KMS-11 (cell line): ENCODE measurements around the gene GPR183.

Source experiments
- H2AFZ ChIP-seq: fragments of 200-600 bp; sonication (generic); 2 replicates; pipeline ENCODE4 v1.6.1; 2016; ENCODE audit warnings: antibody characterized with exemption, mixed run types, low read depth
- H3K27ac ChIP-seq: fragments of 200-600 bp; sonication (generic); 2 replicates; pipeline ENCODE4 v1.6.1; 2016; ENCODE audit warnings: mild to moderate bottlenecking, mixed run types
- H3K27me3 ChIP-seq: fragments of 200-600 bp; sonication (generic); 2 replicates; pipeline ENCODE4 v1.6.1; 2017; ENCODE audit warnings: mild to moderate bottlenecking, low read depth, mixed run types, moderate library complexity; ENCODE audit not compliant: insufficient read depth
- H3K36me3 ChIP-seq: fragments of 200-600 bp; sonication (generic); 2 replicates; pipeline ENCODE4 v1.6.1; 2017; ENCODE audit warnings: mild to moderate bottlenecking, mixed run types; ENCODE audit not compliant: insufficient read depth
- H3K4me1 ChIP-seq: fragments of 200-600 bp; sonication (generic); 2 replicates; pipeline ENCODE4 v1.6.1; 2016; ENCODE audit warnings: mild to moderate bottlenecking, low read depth, mixed run types; ENCODE audit not compliant: poor library complexity, severe bottlenecking
- H3K4me2 ChIP-seq: fragments of 200-600 bp; sonication (generic); 2 replicates; pipeline ENCODE4 v1.7.0; 2016; ENCODE audit warnings: mild to moderate bottlenecking, mixed run types
- H3K4me3 ChIP-seq: fragments of 200-600 bp; sonication (generic); IDR thresholded peaks from 2 replicates; pipeline ENCODE4 v1.6.1; 2017; ENCODE audit warnings: low read depth, low read length, mixed read lengths; ENCODE audit not compliant: insufficient read depth
- H3K79me2 ChIP-seq: fragments of 200-600 bp; sonication (generic); 2 replicates; pipeline ENCODE4 v1.6.1; 2016; ENCODE audit warnings: low read depth, mixed run types; ENCODE audit not compliant: insufficient read depth
- H3K9ac ChIP-seq: fragments of 200-600 bp; sonication (generic); 2 replicates; pipeline ENCODE4 v1.6.1; 2016; ENCODE audit warnings: mild to moderate bottlenecking, mixed run types
- H4K20me1 ChIP-seq: fragments of 200-600 bp; sonication (generic); 2 replicates; pipeline ENCODE4 v1.6.1; 2016; ENCODE audit warnings: mild to moderate bottlenecking, mixed run types; ENCODE audit not compliant: insufficient read depth
- TF ChIP-seq, protein P1 (sequence below): fragments of 200-600 bp; sonication (generic); conservative IDR thresholded peaks from 2 replicates; pipeline ENCODE4 v1.6.1; 2017; ENCODE audit warnings: low read depth, mild to moderate bottlenecking, antibody characterized with exemption, low read length, moderate library complexity, mixed read lengths

The GPR183 gene

DNA sequence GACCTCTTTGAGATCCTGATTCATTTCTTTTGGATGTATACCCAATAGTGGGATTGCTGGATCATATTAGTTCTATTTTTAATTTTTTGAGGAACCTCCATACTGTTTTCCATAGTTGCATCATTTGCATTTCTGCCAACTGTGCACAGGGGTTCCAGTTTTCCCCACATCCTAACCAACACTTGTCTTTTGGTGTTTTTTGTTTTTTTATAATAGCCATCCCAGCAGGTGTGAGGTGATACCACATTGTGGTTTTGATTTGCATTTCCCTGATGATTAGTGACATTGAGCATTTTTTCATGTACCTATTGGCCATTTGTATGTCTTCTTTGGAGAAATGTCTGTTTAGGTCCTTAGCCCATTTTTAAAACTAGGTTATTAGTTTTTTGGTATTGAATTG, 18.8 kb upstream of the GPR183 start:
- H3K4me3 ChIP-seq = no peak overlapping the region
- no peak overlapping the region for H3K9ac ChIP-seq
- H3K36me3 ChIP-seq = no peaks in the 10 kb centered on the region
- TF ChIP-seq, protein P1, sequence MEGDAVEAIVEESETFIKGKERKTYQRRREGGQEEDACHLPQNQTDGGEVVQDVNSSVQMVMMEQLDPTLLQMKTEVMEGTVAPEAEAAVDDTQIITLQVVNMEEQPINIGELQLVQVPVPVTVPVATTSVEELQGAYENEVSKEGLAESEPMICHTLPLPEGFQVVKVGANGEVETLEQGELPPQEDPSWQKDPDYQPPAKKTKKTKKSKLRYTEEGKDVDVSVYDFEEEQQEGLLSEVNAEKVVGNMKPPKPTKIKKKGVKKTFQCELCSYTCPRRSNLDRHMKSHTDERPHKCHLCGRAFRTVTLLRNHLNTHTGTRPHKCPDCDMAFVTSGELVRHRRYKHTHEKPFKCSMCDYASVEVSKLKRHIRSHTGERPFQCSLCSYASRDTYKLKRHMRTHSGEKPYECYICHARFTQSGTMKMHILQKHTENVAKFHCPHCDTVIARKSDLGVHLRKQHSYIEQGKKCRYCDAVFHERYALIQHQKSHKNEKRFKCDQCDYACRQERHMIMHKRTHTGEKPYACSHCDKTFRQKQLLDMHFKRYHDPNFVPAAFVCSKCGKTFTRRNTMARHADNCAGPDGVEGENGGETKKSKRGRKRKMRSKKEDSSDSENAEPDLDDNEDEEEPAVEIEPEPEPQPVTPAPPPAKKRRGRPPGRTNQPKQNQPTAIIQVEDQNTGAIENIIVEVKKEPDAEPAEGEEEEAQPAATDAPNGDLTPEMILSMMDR = no peak
- peaks cover 33% of the 10 kb centered on the region for H3K4me1 ChIP-seq
- H3K4me2 ChIP-seq = peak overlapping the region; percentile 45; the same call in 1 of the 2 replicates
- no peaks in the 10 kb centered on the region for H4K20me1 ChIP-seq
- H3K79me2 ChIP-seq = no peaks in the 10 kb centered on the region
- H2AFZ ChIP-seq = no peak overlapping the region
- no peaks in the 10 kb centered on the region for H3K27me3 ChIP-seq
- no peak overlapping the region for H3K27ac ChIP-seq

DNA sequence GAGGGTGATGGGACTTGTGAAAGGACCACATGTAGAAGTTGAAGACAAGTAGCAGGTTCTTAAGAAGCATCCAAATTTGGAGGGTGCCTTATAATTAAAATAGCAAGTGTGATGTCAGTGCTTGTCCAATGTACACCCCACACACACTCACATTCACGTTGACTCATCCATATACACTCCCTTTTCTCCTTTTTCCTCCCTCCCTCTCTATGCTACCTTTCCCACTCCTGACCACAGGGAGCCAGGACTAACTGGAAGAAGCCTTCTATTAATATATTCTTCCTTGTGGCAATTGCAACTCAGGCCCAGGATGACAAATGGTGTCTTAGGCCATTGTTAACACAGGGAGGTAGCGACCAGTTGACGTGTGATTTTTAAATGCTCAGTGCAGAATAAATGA, 16.3 kb upstream of the GPR183 start:
- H3K27ac ChIP-seq = no peak overlapping the region
- peaks cover 31% of the 10 kb centered on the region for H3K4me1 ChIP-seq
- TF ChIP-seq, protein P1 = no peak
- no peaks in the 10 kb centered on the region for H4K20me1 ChIP-seq
- no peaks in the 10 kb centered on the region for H3K36me3 ChIP-seq
- H3K9ac ChIP-seq = no peak overlapping the region
- no peaks in the 10 kb centered on the region for H3K27me3 ChIP-seq
- H3K79me2 ChIP-seq = no peaks in the 10 kb centered on the region
- H3K4me3 ChIP-seq = no peak overlapping the region
- no peak overlapping the region for H2AFZ ChIP-seq
- H3K4me2 ChIP-seq = no peak overlapping the region

DNA sequence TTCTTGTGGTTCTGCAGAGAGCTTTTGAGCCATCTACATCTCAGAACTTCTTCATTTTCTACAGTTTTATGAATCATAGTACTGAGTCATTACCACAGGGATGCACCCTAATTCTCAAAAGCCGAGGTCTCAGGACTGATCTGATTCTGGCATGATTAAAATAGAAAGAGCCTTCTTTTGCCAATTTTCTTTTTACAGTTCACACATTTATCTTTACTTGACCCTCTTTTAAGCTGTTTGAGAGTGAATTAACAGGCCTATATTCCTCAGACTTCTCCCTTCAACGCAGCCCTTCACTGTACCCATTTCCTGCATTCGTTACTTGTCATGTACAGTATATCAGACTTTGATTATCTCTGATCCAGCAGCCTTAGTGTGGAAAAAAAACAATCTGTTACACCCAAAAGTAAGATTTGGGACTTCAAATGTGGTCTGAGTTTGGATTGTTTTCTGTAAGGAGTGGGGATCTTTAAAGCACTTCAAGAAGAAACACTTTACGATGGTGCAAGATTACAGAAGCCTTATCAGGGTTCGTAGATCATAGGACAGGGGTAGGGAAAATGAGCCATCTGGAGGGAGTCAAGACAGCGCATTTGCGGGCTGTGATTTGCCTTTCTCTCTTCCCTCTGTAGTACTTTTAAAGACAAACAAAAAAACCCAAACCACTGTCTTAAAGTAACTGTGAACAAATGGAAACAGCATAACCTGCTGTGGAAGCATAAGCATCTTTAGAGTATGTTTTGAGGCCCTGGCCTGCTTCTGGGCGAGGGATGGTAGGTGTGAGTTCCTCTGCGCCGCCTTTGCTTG, 15.3 kb upstream of the GPR183 start:
- Histone ChIP-seq H3K4me1 (peaks cover 31% of the 10 kb centered on the region), H2AFZ (no peak overlapping the region), H3K79me2 (no peaks in the 10 kb centered on the region), H3K4me2 (no peak overlapping the region), H3K27ac (no peak overlapping the region), H3K4me3 (no peak overlapping the region), H3K36me3 (no peaks in the 10 kb centered on the region), H3K27me3 (no peaks in the 10 kb centered on the region), H3K9ac (no peak overlapping the region), H4K20me1 (no peaks in the 10 kb centered on the region)
- TF ChIP-seq, protein P1 = no peak

DNA sequence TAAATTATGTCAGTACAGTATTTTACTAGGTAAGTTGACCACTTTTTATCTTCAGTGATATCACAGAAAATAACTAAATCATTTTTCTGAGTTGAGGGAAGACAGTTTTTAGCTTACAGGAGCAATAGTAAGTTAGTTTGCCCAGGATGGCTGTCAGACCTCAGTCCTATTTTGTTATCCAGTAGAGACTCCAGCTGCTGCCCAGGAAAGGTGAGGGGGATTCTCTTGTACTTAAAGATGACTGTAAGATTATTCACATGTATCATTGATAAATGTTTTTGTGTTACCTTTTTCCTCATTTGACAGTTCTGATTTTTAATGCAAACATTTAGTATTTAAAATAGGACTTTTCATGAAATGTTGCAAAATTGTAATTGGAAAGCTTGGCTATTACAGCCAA, 14.5 kb upstream of the GPR183 start:
- Histone ChIP-seq H3K9ac (no peak overlapping the region), H3K4me1 (peaks cover 23% of the 10 kb centered on the region), H3K4me3 (no peak overlapping the region), H3K36me3 (no peaks in the 10 kb centered on the region), H3K27me3 (no peaks in the 10 kb centered on the region), H2AFZ (no peak overlapping the region), H3K4me2 (no peak overlapping the region), H3K27ac (no peak overlapping the region), H3K79me2 (no peaks in the 10 kb centered on the region), H4K20me1 (no peaks in the 10 kb centered on the region)
- TF ChIP-seq, protein P1 = no peak
